ENCODE data around the gene EGR2.

The EGR2 gene

DNA sequence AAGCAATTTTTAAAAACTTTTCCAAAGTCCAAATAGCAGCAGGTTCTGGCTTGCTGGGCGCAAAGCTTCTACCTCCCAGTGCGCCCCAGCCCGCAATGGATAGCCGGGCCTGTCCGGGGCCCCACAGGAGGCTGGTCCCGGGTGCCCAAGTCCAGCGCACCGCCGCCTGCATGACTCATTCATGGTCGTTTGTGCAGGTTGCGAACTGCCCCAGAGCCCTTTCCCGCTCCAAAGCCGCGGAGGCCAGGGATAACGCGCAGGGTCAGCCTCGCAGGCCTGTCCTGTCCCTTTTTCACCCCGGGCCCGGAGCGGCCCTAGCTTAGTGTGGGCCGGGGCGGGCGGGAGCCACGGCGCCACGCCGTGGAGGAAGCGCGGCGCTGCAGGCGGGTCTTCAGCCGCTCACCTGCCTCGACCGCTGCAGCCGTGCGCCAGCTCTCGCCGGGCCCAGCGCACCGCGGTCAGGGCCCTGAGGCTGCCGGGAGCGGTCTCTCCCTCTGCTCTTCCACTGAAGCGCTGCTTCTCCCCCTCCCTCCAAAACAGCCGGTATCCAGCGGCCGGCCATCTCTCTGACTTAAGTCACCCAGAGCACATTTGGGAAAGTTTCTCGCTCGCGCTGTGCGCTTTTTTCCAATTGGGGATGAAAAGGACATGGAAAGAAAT, 1.7 kb upstream of the EGR2 start:
- DNase-seq: peak; percentile 84

DNA sequence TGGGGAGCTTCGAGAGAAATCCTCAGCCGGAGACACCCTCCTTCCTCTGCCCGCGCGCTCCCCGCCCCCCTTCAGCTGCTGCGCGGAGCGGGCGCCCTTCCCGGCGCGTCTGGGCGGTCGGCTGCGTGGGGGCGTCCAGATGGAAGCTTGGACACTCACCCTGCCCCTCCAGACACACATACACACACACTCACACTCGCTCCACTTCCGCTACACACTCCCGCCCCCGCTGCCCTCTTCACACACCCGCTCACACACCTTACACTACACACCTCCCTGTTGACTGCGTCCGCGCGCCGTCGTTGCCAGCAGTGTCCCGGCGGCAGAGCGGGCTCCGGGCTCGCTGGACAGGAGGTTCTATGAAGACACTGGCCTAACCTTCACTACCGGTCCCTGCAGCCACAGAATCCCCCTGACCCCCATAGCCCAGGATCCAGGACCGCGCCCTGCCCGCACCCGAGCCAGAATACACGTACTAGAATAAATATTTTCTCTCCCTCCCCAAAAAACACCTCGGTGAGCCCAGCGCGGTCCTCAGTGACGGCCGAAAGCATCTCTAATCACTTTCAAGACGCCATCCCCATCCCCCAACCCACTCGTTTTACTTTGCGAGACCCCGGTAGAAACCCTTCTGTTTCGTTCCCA, 1.1 kb upstream of the EGR2 start:
- no peak for DNase-seq

DNA sequence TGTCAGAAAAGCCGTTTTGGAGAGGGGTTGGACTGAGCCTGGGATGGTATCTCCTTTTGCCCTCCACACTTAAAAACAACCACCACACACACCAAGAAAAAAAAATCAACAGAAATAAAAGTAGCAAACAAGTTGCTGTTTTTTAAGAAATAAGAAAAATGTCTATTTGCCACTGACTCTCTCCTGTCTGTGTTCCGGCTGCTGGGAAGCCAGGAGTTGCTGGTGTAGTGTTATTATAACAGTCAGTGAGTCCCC, 163 bp downstream of the EGR2 start:
- no peak for DNase-seq

DNA sequence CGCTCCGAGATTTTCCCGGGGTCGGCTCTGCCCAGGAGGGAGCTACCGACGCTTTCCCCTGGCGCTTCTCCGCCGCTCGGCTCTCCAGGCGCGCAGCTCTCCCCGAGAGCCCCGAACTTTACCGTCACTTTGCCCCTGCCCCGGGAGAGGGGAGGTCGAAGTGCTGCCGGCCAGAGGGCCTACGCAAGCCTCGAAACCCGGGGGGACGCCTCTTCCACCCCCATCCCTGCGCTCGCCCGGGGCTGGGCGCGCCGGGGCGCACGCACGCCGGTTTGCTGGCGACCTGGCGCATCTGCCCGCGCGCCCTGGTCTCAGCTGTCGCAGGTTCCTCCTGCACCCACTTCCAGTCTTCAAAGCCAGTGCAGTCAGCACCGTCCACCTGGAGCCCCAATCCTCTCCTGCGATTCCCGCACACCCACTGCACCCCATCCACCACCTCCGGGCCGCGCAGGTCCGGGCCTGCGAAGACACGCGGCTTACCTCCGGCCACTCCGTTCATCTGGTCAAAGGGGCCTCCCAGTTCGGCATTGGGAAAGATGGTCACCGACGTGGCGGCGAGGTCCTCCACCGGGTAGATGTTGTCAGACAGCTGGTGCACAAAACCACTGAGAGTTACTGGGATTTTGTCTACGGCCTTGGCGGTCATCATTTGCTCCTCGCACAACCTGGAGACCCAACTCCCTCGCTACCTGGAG, 638 bp downstream of the EGR2 start:
- DNase-seq: no peak

DNA sequence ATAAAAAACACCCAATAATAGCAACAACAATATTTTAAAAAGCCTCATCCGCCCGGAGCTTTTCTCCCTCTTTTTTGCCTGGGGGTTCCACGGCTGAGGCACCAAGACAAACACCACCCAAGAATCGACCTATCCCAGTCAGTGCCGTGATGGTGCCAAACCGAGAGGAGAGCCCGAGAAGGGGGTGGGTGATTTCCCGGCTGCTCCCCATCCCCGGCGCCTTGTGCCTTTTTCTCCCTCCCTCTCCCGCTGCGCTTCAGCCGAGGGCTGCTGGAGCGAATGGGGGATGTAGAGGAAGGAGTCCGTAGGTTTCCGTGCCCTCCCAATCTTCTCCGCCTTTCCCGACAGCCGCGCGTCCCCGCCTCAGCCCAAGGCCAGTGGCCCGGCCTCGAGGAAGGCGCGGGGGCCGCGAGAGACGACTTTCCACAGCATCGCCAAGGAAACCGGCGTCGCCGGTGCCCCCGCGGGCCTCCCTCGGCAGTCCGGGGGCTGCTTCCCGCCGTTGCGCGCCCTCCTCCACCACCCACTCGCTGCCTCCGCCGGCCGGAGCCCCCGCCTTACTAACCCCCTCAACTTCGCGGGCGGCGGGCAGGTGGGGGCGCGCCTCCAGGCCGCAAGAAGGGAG, 1.3 kb downstream of the EGR2 start:
- DNase-seq: no peak

DNA sequence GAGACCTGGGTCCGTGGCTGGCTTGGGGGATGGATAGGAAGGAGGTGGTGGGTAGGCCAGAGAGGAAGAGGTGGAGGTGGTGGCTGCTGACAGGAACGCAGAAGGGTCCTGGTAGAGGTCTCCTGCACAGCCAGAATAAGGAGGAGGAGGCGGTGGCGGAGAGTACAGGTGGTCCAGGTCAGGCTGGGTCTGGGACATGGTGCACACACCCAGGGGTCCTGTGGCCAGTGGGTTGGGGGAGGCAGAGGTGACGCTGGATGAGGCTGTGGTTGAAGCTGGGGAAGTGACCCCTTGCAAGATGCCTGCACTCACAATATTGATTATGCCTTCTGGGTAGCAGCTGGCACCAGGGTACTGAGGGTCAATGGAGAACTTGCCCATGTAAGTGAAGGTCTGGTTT, 2.2 kb downstream of the EGR2 start:
- DNase-seq: no peak

DNA sequence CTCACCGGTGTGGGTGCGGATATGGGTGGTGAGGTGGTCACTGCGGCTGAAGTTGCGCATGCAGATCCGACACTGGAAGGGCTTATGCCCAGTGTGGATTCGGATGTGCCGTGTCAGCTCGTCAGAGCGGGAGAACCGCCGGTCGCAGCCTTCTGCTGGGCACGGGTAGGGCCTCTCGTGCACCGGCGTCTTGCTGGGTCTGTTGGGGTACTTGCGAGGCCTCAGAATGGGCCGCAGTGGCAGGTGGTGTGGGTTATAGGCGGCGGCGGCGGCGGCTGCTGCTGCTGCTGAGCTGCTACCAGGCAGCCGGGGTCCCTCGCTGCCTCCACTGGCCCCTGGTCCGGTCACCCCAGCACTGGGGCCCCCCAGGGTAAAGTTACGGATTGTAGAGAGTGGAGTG, 2.7 kb downstream of the EGR2 start:
- no peak for DNase-seq

DNA sequence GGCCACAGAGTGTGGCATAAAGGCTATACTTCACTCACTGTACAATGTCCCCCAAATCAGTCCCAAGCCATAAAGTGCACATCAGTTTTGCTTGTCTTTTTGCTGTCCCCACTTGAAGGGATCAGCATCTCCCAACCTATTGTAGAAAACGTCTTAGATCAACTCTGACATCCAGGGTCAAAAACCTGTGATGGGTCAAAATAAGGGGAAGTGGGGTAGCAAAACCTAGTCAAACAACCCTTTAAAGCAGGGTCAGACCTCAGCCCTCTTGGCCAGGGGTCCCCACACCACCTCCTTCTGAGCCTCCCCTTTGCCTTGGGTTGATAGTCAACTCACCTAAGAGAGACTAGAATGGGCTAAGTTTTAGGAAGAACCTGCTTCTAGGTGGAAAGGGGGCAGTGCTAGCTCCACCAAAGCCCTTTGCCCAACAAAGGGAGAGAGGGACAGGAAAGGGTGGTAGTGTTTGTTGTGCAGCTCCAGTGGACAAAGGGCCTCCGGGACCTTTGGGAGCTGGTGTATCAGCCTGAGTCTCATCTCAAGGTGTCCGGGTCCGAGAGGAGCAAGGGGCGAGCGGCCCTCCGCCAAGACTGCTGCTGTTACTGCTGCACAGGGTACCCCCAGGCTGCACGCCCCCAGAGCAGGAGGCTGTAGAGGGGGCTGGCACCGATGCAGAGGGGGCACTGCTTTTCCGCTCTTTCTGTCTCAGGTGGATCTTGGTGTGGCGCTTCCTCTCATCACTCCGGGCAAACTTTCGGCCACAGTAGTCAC, 3.3 kb downstream of the EGR2 start:
- no peak for DNase-seq

DNA sequence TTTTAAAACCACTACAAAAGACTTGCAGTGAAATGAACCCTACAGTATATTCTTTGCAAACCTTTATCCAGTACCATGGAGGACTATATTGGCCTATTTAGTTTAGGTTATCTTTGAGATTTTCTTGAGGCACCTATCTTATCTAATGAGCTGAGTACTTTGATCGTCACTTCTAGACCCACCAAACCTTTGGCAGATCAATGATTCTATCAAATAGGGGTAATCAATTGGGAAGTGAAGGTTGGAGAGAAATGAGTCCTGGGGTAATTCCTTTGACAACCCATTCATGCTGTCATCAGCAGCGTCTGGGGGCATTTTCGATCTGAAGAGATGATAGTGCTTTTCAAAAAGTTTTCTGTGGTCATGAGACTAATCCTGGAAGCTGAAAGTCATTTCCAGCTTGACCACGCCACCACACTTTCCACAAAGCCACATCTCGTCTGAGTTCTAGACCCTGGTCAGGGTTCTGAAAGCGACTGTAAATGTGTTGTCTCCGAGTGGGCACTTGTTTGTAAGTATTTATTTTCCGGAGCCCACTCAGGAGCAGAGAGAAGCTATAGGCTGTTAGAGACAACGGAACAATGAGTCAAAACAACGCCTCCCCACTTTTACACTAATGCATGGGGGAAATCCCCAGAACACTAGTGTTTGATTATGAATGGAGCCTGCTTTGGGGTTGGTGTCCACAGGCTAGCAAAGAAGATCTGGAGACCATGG, 4.8 kb downstream of the EGR2 start:
- no peak for DNase-seq

DNA sequence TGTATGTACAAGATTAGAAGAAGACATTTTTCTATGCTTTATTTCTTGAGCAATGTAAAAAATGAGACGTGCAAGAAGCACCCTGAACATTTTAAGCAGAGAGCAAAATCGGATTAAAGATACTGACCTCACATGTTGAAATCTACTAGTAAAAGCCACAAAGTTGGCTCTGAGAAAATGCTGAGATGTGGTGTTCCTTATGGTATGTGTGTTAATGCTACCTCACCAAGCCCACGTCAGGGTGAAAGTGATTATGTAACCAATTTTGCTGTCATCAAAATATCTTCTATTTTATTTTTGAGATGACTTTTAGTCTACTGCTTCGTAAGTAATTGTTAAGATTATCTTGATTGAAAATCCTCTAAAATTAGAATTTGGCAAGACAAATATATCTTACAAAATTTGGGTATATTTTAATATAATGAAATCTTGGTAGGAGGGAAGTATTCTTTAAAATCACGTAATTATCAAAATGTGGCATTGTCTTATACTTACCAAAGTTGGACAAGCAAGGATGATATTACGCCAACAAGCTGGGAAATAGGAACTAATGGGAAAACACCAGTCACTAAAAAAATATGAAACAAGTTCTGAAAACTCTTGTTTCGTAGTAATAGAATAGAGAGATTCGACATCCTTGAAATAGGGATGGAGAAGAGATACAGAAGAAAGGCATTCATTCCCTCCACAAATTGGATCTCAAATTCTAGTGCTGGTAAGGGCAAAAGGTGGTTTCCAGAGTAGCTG, 5.8 kb downstream of the EGR2 start:
- peak; percentile 57 for DNase-seq

DNA sequence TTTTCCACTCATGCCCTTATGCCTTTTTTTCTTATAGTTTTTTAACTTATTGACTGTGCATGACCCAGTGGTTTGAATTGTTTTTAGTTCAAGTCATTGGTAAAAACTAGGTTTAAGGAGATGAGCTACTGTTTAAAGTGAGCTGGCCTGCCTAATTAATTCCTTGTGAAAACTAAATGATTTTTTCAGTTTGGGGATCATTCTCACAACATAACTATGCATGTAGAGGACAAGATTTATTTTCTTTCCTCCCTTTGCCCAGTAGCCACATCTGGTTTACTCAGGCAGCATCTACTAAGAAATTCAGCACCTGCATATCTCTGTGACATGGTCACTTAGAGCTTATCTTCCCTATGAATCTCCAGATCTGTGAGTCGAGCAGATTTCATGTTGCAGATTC, 9.9 kb downstream of the EGR2 start:
- DNase-seq: no peak

DNA sequence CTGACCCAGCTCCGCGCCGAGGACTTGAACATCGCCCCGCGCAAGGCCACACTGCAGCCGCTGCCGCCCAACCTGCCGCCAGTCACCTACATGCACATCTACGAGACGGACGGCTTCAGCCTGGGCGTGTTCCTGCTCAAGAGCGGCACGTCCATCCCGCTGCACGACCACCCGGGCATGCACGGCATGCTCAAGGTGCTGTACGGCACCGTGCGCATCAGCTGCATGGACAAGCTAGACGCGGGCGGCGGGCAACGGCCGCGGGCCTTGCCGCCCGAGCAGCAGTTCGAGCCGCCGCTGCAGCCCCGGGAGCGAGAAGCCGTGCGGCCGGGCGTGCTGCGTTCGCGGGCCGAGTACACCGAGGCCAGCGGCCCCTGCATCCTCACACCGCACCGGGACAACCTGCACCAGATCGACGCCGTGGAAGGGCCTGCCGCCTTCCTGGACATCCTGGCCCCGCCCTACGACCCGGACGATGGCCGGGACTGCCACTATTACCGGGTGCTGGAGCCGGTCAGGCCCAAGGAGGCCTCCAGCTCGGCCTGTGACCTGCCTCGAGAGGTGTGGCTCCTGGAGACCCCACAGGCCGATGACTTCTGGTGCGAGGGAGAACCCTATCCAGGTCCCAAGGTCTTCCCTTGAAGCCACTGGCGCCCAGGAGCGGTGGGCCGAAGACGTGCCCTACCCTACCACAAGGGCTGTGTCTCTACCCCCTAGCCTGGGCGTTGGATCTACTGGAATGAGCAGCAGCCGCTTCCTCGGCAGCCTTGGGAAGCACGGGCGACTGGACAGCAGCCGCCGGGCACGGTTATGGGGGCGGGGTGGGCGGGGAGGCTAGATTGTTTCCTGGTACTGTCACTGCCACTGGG, 10.7 kb downstream of the EGR2 start:
- DNase-seq: no peak

DNA sequence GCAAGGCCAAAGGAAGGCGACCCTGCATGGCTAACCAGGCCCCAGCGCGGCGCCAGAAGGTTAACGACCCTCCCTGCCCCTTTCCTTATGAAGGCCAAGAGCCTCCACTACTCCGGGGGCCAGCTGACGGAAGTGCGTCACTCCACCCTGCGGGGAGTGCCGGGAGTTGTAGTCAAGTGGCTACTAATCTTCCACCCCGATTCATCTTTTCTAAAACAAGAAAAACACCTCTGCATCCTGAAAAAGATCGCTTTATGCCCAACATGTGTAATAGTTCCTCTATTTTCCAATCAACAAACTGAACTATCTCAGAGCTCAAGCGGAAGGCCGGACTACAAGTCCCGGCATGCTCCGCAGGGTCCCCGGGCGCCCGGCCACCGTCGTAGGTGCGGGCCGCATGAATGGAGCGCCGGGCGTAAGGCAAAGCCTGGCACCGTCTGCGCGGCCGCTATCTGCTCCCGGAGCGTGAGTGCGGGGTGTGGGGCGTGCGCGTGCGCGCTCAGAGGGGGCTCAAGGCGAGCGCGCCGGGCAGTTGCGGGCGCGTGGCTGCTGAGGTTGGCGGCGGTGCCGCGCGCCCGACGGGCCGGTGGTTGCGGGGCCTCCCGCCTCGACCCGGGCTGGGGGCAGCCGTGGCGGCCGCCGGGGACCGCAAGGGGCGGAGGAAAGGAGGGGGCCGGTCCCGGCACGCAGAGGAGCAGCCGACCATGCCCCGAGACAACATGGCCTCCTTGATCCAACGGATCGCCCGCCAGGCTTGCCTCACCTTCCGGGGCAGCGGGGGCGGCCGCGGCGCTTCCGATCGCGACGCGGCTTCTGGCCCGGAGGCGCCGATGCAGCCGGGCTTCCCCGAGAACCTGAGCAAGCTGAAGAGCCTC, 11.6 kb downstream of the EGR2 start, which contains the start of gene ADO:
Gene ADO (plus strand): TSS at position 365 of the 875 bp plus-strand sequence. CDS start 340 bp downstream, at position 705.
- peak; percentile 83 for DNase-seq

DNA sequence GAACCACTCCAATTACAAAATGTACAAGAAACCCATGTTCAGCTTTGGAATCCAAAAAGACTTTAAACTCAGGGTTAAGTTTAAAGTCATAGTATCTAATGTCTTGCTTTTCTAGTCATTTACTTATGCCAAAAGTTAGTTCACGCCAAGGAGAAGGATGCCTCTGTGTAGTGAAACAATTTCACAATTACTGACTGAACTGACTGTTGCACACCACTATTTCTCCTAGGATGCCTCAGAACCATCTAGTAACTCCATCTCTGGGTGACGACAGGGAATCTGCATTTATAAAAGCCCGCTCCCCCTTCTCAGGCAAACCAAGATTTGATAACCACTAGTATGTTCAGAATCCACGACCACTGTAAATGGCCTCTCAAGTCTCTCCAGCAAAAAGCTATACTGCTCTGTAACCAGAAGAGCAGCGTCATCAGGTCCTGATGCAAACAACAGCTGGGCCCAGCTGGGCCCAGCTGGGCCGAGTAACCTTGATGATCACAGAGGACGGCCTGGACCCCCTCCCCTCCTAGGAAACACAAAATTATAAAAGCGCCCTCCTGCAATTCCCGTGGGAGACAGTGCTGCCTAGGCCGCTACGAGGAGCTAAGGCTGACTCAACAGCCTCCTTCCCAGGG, 12.3 kb downstream of the EGR2 start:
- no peak for DNase-seq

DNA sequence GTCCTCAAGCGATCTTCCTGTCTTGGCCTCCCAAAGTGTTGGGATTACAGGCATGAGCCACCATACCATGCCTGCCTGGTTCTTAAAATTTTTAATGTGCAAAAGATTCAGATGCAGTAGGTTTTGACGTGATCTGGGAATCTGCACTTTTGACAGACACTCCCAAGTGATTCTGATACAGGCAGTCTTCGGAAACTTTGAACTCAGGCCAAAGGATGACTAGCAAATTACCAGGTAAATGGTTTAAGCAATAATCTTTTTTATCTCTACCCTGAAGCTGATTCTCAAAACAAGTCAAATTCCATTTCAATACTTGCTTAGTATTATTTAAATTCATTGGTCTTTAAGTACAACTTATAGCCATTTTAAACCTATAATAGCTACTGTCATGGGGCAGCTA, 14.3 kb downstream of the EGR2 start:
- DNase-seq: no peak

DNA sequence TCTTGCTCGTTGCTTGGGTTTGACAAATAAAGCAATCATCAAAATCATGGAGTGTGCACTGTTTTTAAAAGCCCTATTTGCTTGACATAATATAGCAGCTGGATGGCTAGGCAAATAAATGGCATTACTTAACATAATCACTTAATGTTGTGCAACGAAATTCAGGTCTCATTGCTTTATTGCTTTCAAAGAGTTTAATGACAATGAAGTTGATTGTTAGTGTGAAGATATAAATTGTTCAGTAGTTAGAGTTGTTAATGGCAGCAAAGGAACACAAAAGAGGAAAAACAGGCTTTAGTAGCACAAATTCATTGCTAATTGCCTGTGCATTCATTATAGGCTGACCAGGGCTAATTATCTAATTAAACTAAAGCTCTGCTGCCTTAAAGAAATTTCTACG, 19.3 kb downstream of the EGR2 start:
- no peak for DNase-seq

DNA sequence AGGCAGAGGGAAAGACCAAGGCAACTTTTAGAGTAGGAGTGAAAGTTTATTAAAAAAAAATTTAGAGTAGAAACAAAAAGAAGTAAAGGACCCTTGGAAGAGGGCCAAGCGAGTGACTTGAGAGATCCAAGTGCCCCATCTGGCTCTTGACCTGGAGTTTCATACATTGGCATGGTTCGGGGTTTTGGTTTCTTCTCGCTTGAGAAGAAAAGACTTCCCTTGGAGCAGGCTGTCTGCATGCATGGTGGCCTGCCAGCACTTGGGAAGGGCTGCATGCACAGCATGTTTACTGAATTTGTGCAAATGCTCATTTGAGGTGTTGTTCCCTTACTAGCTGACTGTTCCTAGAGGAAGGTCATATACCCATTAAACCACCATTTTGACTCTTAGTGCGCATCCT, 20.4 kb downstream of the EGR2 start:
- DNase-seq: no peak

DNA sequence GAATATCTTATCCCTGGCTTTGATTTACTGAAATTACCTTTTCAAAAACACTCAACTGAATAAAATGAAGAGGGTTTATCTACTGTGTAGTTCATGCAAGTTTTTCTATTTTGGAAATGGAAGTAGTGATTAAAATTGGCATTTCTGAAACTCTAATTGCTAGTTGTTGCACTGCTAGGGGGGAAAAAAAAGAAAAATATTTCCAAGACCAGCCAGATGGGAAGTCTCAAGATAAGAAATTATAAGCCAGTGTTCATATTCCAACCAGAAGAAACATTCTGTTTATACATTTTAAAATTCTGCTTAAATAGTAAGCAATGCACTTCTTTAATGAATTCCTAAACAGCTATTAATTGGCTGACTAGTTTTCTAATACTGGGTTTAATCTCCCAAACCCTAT, 21.1 kb downstream of the EGR2 start:
- no peak for DNase-seq

DNA sequence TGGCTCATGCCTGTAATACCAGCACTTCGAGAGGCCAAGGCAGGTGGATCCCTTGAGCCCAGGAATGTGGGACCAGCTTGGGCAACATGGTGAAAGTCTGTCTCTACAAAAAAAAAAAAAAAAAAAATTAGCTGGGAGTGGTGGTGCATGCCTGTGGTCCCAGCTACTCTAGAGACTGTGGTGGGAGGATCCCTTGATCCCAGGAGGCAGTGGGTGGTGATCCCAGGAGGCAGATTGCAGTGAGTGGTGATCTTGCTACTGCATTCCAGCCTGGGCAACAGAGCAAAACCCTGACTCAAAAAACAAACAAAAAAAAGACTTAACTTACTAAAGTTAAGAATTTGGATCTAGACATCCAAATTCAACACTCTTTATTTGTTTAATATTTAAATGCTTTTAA, 21.9 kb downstream of the EGR2 start:
- no peak for DNase-seq
